ENCODE results near the gene DCLK2. TPM values are rescaled to one million over a fixed set of nuclear protein-coding genes. Genes with fewer than 3 reads are reported as not detected.

Gene DCLK2
- polyA plus RNA-seq, 1 donor from 2014 or later, result 134 TPM

DNA sequence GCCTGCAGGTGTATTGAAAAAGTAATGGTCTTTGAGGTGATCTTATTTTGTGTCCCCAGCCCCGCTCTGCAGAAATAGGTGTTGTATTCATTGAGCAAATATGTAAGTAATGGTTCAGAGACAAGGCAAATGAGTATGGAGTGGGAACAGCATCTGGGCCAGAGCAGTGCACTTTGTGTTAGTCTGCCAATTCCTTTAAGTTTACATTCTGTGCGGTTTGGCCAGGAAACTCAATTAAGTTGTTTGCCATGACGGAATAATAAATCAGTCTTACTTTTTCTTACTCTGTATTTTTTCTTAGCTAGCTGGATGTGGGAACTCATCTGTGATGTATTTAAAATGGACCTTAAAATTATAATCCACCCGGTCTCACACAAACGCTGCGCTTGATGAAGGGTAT, 12.6 kb downstream of the DCLK2 start:
- Histone ChIP-seq H3K27me3 (ENCODE audit: insufficient read depth, low read depth, low read length) (no peaks in the 10 kb centered on the region), H3K4me2 (ENCODE audit: low read length) (no peak overlapping the region), H3K36me3 (ENCODE audit: insufficient read depth, low read length) (no peaks in the 10 kb centered on the region), H4K20me1 (ENCODE audit: insufficient read depth) (no peaks in the 10 kb centered on the region), H3K9me3 (ENCODE audit: low read length) (no peaks in the 10 kb centered on the region), H2AFZ (ENCODE audit: low read depth, low read length) (no peak overlapping the region), H3F3A (ENCODE audit: insufficient read depth, low read length, poor library complexity, severe bottlenecking) (peaks cover 3% of the 10 kb centered on the region), H3K4me3 (ENCODE audit: low read length) (no peak overlapping the region), H3K27ac (ENCODE audit: low read length) (no peak overlapping the region), H3K9me2 (ENCODE audit: insufficient read depth, low read length) (no peaks in the 10 kb centered on the region), H3K79me2 (replicated peaks; ENCODE audit: insufficient read depth, low read length) (peaks cover 96% of the 10 kb centered on the region), H3K9ac (ENCODE audit: low read length) (no peak overlapping the region)
- TF ChIP-seq EP300 (conservative IDR thresholded peaks at IDR 0.05; ENCODE audit: poor library complexity, severe bottlenecking), result no peak
- TF ChIP-seq, protein P1, sequence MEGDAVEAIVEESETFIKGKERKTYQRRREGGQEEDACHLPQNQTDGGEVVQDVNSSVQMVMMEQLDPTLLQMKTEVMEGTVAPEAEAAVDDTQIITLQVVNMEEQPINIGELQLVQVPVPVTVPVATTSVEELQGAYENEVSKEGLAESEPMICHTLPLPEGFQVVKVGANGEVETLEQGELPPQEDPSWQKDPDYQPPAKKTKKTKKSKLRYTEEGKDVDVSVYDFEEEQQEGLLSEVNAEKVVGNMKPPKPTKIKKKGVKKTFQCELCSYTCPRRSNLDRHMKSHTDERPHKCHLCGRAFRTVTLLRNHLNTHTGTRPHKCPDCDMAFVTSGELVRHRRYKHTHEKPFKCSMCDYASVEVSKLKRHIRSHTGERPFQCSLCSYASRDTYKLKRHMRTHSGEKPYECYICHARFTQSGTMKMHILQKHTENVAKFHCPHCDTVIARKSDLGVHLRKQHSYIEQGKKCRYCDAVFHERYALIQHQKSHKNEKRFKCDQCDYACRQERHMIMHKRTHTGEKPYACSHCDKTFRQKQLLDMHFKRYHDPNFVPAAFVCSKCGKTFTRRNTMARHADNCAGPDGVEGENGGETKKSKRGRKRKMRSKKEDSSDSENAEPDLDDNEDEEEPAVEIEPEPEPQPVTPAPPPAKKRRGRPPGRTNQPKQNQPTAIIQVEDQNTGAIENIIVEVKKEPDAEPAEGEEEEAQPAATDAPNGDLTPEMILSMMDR (IDR thresholded peaks at IDR 0.05; ENCODE audit: poor library complexity, severe bottlenecking), result no peak

DNA sequence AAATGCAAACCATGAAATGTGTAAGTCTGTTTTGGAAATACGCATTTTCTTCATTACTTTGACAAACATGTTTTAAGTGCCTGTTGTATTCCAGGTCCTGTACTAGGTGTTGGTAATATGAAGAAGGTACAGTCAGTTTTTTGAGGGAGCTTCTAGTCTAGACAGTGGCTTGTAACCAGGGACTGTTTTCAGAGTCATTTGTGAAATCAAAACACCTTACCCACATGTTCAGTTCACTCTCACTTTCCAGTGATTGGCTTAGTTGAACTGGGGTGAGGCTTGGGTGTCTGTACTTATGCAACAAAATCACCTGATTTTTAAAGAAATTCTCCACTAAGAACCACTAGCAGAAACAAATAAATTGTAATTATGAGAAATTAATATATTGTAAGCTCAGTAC, 16.4 kb downstream of the DCLK2 start:
- Histone ChIP-seq H3K9me3 (ENCODE audit: low read length) (no peaks in the 10 kb centered on the region), H4K20me1 (ENCODE audit: insufficient read depth) (no peaks in the 10 kb centered on the region), H3K27ac (ENCODE audit: low read length) (no peak overlapping the region), H2AFZ (ENCODE audit: low read depth, low read length) (no peak overlapping the region), H3K79me2 (replicated peaks; ENCODE audit: insufficient read depth, low read length) (peaks cover 91% of the 10 kb centered on the region), H3K36me3 (ENCODE audit: insufficient read depth, low read length) (no peaks in the 10 kb centered on the region), H3K27me3 (ENCODE audit: insufficient read depth, low read depth, low read length) (no peaks in the 10 kb centered on the region), H3K9me2 (ENCODE audit: insufficient read depth, low read length) (no peaks in the 10 kb centered on the region), H3K9ac (ENCODE audit: low read length) (no peak overlapping the region), H3F3A (ENCODE audit: insufficient read depth, low read length, poor library complexity, severe bottlenecking) (no peaks in the 10 kb centered on the region), H3K4me3 (ENCODE audit: low read length) (no peak overlapping the region), H3K4me2 (ENCODE audit: low read length) (no peak overlapping the region)
- TF ChIP-seq, protein P2, sequence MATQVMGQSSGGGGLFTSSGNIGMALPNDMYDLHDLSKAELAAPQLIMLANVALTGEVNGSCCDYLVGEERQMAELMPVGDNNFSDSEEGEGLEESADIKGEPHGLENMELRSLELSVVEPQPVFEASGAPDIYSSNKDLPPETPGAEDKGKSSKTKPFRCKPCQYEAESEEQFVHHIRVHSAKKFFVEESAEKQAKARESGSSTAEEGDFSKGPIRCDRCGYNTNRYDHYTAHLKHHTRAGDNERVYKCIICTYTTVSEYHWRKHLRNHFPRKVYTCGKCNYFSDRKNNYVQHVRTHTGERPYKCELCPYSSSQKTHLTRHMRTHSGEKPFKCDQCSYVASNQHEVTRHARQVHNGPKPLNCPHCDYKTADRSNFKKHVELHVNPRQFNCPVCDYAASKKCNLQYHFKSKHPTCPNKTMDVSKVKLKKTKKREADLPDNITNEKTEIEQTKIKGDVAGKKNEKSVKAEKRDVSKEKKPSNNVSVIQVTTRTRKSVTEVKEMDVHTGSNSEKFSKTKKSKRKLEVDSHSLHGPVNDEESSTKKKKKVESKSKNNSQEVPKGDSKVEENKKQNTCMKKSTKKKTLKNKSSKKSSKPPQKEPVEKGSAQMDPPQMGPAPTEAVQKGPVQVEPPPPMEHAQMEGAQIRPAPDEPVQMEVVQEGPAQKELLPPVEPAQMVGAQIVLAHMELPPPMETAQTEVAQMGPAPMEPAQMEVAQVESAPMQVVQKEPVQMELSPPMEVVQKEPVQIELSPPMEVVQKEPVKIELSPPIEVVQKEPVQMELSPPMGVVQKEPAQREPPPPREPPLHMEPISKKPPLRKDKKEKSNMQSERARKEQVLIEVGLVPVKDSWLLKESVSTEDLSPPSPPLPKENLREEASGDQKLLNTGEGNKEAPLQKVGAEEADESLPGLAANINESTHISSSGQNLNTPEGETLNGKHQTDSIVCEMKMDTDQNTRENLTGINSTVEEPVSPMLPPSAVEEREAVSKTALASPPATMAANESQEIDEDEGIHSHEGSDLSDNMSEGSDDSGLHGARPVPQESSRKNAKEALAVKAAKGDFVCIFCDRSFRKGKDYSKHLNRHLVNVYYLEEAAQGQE (IDR thresholded peaks at IDR 0.05; ENCODE audit: borderline replicate concordance), result no peak
- no peak for TF ChIP-seq RAD21 (conservative IDR thresholded peaks at IDR 0.05)
- TF ChIP-seq POLR2AphosphoS5 (IDR thresholded peaks at IDR 0.05), result no peak
- no peak for TF ChIP-seq EZH2 (IDR thresholded peaks at IDR 0.05; ENCODE audit: borderline replicate concordance, insufficient read depth, low read length, poor library complexity, severe bottlenecking)
- no peak for TF ChIP-seq SMC3 (conservative IDR thresholded peaks at IDR 0.05; ENCODE audit: poor library complexity)
- TF ChIP-seq, protein P1 (IDR thresholded peaks at IDR 0.05; ENCODE audit: poor library complexity, severe bottlenecking), result no peak
- TF ChIP-seq MXI1 (conservative IDR thresholded peaks at IDR 0.05; ENCODE audit: poor library complexity, severe bottlenecking), result no peak
- TF ChIP-seq TAF1 (IDR thresholded peaks at IDR 0.05; ENCODE audit: low read depth), result no peak
- no peak for TF ChIP-seq EP300 (conservative IDR thresholded peaks at IDR 0.05; ENCODE audit: poor library complexity, severe bottlenecking)
